ENCODE data around the gene DEDD.
"Not testable (repeated sequence)": the region's sequence is repeated elsewhere in the genome, so short reads cannot be mapped to it uniquely, and the experiment has no call there.

DEDD gene

DNA sequence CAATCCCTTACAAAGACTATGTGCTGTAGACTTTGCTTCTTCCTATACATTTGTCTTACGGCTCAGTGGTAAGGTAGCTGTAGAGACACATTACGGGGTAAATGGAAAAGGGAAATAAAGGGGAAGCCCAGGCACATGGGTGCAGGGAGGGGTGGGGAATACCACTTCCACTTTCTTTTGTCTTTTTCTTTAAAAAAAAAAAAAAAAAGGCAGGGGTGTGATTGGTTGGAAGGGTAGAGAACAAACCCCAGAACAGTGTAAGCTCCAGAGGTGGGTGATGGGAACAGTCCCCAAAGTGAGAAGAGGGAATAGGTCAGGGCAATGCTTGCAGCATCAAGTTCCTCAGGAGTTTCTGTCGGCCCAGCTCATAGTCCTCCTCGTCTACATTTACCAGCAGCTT lies 10.6 kb downstream of the DEDD start:
- no peak for DNase-seq

DNA sequence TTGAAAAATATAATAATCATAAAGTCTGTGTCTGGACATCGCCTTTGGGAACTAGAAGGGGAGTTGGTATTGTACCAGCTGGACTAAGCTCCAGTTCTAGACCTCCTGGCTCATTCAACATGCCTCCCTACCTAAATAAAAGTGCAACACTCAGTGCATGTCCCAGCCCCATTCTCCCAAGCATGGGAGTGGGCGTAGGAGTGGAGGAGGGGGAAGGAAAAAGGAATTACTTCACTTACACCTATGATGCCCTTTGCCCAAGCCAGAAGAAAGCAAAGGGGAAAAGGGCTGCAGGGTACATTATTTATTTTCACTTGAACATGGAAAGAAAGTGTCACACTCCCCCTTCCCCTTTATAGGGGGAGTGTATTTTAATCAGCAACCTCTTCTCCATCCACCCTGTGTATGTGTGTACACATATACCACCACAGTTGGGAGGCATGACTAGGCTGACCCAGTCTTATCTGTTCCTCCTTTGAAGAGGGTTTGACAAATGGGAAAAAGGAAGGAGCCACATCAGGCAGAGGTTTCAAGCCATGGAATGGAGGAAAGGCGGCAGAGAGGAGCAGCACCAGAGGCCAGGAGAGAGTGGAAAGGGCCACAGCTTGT lies 11.3 kb downstream of the DEDD start:
- DNase-seq, result no peak

DNA sequence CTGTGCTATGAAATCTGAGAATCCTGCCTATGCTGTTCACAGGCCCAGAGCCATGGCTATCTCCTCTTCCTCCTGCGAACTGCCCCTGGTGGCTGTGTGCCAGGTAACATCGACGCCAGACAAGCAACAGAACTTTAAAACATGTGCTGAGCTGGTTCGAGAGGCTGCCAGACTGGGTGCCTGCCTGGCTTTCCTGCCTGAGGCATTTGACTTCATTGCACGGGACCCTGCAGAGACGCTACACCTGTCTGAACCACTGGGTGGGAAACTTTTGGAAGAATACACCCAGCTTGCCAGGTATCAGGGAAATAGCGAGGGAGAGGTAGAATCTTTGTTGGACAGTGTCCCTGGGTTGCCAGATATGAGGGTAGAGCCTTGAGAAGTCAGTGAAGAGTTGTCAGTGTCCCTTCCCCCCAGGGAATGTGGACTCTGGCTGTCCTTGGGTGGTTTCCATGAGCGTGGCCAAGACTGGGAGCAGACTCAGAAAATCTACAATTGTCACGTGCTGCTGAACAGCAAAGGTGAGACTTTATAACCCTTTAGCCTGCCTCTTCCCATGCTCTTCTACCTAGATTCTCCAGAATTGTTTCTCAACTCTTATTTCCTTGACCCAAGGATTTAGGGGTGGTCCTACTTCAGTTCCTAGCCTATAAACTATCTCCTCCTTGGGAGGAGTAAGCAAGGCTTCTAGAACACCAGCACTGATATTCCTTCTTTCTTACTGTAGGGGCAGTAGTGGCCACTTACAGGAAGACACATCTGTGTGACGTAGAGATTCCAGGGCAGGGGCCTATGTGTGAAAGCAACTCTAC lies 13.2 kb downstream of the DEDD start:
- DNase-seq, result peak; percentile 55

DNA sequence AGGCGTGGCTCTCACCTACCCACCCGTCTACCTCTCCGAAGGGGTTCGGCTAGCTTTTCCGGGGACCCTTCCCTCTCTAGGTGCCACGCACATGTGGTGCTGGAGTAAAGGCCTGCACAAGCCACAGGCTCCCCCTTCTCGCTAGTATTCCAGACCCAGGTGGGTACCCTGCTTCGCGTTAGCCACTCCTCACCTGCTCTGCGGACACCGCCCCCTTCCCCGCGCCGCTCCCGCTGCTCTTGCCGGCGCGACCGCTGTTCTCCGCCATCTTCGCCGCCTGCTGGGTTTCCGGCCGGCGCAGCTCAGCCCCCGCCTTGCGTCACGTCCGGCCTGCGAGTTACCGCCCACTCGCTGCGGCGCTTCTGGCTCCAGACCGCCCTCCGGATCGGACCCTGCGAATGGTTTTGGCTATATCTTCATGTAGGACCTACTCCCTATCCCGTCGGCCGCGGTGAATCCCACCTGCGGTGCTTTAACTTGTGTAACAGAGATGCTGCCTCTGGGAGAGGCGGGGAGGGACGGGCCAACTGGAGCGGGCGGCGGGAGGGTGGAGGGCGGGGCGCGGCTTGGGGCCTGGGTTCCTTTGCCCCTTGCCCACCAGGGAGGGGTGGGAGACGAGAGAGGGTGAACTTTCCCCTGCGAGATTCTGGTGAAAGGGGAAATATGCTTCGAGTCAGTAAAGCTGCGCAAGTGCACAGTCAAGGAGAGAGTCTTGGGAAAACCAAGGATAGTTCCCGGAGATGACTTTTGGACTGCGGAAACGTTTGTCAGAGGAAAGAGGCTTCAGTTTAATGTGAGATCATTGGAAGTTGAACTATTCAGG lies 14.5 kb downstream of the DEDD start, which contains the start of the genes NIT1 and PFDN2:
Gene NIT1 (plus strand): TSS at position 347 of the 823 bp plus-strand sequence. CDS start 72 bp downstream, at position 419.
Gene PFDN2 (minus strand): TSS at position 279 of the 823 bp plus-strand sequence. CDS start 11 bp downstream, at position 268.
- DNase-seq, result peak; percentile 84

DNA sequence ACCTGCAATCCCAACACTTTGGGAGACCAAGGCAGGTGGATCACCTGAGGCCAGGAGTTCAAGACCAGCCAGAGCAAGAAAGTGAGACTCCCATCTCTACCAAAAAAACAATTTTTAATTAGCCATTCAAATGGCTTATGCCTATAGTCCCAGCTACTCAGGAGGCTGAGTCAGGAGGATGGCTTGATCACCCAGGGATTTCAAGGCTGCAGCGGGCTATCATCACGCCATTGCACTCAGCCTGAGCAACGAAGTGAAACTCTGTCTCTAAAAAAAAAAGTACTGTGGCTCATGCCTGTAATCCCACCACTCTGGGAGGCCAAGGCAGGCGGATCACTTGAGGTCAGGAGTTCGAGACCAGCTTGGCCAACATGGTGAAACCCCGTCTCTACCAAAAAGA lies 16.5 kb downstream of the DEDD start:
- not testable (repeated sequence) for DNase-seq

DNA sequence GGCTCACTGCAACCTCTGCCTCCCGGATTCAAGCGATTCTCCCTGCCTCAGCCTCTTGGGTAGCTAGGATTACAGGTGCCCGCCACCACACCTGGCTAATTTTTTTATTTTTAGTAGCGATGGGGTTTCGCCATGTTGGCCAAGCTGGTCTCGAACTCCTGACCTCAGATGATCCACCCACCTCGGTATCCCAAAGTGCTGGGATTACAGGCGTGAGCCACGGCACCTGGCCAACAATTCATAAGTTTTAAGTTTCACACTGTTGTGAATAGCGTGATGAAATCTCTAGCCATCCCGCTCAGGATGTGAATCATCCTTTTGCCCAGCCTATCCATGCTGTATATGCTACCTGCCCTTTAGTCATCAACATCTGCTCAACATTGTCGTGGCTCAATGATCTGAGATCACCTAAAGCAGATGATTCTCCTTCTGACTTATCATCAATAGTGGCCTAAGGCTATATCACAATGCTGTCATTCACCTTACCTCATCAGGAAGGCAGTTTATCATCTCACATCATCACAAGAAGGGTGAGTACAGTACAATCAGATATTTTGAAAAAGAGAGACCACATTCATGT lies 17.2 kb downstream of the DEDD start:
- DNase-seq, result peak; percentile 30

DNA sequence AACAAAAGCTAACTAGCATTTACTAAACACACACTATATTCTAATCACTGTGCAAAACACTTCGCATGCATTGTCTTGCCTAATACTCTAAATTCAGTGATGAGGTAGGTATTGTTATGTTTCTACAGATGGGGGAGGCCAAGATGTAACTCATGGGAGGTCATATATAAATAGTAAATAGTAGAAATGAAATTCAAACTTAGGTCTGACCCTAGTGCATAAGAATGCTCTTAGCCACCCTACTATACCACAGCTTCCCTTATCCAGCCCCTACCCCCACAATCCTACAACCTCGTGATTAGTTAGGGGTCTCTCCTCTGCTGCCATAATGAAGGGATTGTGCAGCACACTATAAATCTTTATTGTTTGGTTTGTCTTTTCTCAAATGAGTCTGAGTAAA lies 17.9 kb downstream of the DEDD start:
- no peak for DNase-seq

DNA sequence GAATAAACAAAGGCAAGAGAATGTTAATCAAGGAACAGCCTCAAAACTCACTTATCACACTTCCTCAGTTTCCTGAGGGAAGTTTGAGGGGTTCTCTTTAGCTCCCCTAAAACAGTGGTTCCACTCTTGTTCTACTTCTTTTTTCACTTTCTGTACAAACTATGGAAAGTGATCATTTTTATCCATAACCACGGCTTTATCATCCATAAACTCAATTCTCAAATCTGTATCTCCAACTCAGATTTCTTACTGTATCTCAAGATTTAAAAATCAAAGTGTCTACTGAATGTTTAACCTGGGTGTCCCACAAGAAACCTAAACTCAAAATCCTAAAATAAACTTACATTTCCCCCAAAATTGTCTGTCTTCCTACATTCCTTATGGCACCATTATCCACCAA lies 18.6 kb downstream of the DEDD start:
- DNase-seq, result no peak

DNA sequence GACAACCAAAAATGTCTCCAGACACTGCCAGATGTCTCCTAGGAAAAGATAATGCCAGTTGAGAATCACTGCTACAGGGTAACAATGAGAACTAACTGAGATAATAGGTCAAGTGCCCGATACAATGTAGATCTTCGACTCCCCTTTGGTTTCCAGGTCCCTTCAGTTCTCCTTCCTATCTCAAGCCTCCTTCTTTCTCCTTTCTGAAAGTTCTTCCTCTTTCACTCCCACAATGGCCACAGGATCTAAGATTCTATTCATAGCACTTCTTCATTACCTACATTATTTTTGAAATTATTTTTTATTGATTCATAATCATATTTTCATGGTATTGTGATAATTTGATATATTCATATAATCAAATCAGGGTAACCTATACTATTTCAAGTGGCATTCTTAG lies 20.9 kb downstream of the DEDD start:
- DNase-seq, result no peak

DNA sequence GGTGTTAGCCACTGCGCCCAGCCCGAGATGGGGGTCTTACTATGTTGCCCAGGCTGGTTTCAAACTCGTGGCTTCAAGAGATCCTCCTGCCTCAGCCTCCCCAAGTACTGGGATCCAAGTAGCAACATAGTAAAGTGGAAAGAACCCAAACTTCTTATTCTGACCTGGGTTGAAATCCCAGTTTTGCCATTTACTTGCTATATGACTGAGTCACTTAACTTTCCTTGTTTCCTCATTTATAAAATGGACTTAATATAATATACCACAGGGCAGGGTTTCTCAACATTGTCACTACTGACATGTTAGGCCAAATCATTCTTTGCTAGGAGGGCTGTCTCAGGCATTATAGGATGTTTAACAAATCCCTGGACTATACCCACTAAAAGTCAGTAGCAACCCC lies 21.4 kb downstream of the DEDD start:
- no peak for DNase-seq

DNA sequence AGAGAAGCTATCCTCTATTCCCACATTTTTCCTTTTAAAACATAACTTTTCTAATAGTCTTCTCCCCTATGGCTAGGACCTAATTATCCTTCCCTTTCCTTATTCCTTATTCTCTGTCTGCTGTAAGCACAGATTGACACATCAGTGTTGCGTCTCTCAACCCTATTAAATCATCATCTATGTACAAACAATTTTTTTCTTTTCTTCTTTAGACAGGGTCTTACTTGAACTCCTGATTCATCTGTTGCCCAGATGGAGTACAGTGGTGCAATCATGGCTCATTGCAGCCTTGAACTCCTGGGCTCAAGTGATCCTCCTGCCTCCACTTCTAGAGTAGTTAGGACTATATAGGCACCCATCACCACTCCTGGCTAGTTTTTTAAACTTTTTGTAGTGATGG lies 26.0 kb downstream of the DEDD start:
- DNase-seq, result no peak

DNA sequence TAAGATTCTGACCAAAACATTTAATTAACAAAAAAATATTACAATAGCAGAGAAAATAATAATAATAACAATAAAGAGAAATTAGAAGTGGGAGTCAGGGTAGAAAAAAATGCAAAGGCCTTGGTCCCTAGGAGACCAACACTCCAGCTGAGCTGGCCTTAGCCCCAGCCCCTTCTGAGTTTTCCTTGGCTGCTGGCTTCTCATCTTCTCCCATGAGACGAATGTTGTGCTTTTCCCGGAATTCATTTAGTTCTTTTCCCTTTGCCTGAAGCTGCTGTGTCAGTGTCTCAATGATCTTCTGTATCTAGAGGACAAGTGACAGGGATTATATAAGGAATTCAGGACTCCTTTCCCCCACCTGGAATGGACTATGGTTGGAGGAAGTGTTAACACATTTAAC lies 31.9 kb downstream of the DEDD start:
- DNase-seq, result no peak

DNA sequence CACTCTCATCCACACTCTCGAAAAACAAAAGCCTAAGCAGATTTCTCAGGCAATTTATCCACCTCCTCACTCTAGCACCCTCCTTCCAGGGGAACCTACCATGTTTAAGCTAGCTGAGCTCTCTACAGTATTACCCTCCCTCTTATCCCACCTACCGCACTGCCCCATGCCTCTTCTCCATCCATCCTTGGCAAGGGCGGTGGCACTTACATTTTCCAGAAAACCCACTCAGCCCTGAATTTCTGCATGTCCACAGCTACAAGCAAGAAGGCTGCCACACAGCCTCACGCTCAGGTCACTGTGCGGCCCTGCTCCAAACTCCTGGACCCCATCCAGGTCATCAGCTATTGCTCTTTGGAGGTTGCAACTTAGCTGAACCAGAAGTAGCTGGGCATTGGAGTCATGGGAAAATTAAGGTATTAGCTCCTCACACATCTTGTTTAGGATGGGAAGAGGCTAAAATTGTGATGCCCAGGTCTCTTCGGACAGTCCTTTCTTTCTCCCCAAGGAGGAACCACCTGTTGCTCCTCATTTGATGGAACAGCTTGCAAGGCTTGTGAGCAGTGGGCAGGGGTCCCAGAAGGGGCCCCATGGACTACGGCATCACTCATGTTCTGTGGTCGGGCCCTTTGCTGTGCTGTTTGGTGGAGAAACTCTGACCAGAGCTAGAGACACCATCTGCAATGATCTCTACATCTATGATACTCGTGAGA lies 33.2 kb downstream of the DEDD start:
- no peak for DNase-seq

DNA sequence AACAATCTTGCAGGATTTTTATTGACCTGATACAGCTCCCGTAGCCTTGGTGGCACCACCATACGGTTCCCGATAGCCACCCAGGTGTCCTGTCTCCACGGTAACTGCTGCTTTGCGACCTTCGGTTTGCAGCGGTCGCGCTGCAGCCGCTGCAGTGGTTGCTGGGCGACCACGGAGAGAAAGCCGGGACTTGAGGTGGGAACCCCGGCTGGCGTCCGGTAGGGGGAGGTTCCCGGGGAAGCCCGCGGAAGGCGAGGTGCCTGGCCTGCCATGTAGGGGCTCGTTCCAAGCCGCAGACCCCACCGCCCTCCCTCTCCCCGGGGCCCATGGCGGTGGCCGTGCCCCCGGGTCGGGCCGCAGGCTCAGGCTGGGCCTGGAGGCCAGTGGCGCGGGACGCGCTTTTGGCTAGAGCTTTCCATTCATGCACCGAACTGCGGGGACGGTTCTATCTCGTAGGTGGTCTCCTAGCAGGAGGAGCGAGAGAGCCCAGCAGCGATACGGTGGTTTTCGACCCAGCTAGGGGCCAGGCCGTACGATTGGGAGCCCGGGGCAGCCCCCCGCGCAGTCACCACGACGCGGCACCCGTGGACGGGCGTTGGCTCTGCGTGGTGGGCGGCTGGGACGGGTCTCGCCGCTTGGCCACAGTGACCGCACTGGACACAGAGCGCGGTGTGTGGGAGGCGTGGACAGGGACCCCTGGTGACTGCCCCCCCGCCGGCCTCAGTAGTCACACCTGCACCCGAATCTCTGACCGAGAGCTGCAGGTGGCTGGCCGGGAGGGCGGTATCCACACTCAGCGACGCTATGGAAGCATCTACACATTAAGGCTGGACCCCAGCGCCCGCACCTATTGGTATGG lies 34.0 kb downstream of the DEDD start, which contains the start of gene KLHDC9:
Gene KLHDC9 (plus strand): TSS at position 152 of the 859 bp plus-strand sequence. CDS start 175 bp downstream, at position 327.
- peak; percentile 68 for DNase-seq

DNA sequence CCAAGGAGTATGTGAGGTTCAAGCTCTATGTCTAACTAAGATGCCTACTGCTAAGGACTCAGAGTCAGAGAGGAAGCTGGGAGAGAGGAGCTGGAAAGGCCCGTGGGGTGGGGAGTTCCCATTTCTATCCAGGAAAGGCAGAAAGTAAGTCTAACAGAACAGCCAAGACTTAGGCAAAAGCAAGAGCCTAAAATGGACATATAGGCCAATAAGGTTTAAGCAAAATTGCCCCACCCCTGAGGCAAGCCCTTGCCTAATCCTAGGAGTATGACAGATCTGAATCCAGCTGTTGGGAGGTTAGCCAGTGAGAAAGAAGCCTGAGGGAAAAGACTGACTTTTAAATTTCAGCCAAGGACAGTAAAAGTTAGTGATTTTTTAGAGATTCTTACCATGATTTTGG lies 35.9 kb downstream of the DEDD start:
- DNase-seq, result no peak

DNA sequence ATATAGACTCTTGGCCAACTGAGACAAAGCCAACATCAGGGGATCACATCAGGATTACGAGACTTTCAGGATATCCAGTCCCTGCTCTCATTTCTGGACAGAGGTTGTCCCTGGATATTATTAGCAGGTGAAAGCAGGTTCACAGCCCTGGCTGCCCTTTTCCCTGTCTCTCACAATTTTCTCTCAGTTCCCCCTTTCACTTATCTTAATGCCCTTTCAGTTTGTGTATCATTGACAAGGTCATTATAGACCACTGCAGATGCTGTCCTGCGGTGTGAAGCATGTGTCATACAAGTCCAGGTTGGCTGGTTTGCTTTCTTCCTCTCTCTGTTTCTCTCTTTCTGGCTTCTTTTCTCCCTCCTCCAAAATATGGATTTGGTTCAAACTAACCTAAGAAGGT lies 36.5 kb downstream of the DEDD start:
- DNase-seq, result no peak

DNA sequence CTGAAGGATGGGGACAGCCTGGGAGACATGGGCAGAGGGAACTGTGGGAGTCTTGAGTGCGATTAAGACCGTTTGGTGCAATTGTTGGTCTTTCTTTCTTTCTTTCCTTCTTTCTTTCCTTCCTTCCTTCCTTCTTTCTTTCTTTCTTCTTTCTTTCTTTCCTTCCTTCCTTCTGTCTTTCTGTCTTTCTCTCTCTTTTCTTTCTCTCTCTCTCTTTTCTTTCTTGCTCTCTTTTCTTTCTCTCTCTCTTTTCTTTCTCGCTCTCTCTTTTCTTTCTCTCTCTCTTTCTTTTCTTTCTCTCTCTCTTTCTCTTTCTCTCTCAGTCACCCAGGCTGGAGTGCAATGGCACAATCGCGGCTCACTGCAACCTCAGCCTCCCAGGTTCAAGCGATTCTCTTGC lies 37.2 kb downstream of the DEDD start:
- no peak for DNase-seq

DNA sequence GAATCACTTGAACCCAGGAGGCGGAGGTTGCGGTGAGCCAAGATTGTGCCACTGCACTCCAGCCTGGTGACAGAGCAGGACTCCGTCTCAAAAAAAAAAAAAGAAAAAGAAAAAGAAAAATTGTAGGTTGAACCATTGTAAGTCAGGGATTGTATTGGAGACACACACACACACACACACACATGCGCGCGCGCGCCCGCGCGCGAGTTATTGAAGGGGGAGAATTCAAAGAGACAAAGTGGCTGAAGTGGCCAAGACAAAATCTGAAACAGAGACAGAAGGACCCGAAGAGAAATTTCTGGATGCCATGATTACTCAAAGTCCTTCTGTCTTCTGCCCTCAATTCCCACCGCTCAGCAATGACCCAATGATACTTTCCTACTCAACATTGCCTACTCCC lies 38.0 kb downstream of the DEDD start:
- DNase-seq, result no peak

DNA sequence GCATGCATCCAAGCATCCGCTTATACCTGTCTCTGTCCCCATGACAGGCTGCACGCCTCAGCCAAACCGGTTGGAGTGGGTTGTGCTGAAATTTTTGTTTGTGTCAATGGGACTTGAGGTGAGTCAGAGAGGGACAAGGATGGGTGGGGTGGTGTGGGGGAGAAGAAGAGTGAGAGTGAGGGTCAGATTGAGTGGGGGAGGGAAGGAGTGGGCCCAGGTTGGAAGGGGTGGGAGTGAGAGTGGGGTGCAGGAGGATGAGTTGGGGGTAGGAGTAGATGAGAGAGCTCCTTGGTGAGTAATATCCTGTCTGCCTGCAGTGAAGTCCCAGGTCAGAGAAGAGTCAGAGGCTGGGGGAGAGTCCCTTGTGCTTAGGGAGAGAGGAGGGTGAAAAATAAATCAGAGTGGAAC lies 39.8 kb downstream of the DEDD start:
- peak; percentile 23 for DNase-seq

DNA sequence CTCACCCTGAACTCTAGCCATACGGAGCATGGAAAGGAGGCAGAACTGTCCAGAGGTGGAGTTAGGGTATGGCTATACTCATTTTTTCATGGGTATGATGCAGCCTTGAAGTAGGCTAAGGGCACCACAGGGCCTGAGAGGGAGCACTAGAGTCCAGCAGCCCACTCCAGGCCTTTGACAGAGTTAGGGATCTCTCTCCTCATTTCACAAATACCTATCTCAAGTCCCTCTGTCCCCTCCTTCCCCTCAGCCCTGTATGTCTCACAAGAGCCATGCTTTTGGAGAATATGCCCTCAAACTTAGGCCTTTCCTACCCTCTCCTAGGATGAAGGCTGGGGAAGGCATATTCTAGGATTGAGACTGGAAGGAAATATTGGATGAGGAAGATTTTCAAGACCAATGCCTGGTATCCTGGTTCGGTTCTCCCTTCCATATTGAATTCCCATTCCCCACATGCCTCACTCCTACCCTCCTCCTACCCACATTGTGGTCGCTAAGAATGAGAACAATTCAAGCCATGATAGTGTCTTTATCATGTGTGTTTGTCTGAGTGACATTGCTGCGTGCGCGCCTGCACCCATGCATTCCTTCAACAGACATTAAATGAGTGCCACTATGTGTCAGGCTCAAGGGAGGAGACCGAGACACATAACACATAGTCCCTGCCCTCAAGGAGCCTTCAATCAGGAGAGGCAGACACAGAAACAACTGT lies 40.5 kb downstream of the DEDD start:
- DNase-seq, result no peak

DNA sequence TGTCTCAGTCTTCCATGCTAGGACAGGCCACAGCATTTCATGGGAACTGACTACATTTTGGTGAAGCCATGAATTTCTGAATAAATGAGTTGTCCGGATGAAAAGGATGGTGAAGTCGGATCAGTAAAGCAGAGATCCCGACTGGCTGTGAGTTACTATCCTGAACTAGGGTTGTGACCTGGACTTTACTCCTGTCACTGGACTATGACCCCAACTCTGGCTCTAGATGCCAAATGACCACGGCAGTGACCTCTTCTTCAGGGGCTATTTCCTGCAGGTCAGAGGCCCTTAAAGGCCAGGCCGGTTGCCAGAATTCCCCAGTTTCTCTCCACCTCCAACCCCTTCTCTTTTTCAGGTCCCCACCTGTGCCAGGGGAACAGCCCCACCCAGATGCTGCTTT lies 41.4 kb downstream of the DEDD start:
- no peak for DNase-seq
